HepG2 (cell line): ENCODE results near the gene CASKIN1. TPM values are rescaled to one million over a fixed set of nuclear protein-coding genes. Genes with fewer than 3 reads are reported as not detected.

Source experiments
- ATAC-seq: fragments of 200-7000 bp; cut with Tn5 transposase; 3 replicates; pipeline ENCODE4 v1.9.1; 2020; ENCODE audit warnings: mild to moderate bottlenecking, moderate library complexity
- BruUV-seq: library from RNA; stranded (reverse); fragments of 400-500 nt; replicated peaks from 2 replicates; lab custom pipeline; 2021; lab: Mats Ljungman, UMichigan
- CTCF ChIA-PET: fragments of 300-600 bp; formaldehyde crosslinking; extraction: SDS; loops from one replicate; lab custom pipeline; 2021; ENCODE audit warnings: low total read pairs, inconsistent platforms, low intra/inter-chr PET ratio; lab: Yijun Ruan, JAX
- POLR2A ChIA-PET: fragments of 350-600 bp; sonication (Branson Sonifier 250); formaldehyde crosslinking; loops from one replicate; lab custom pipeline; 2020; ENCODE audit warnings: antibody characterized with exemption, inconsistent platforms; lab: Yijun Ruan, JAX
- DNase-seq: peaks from one replicate; pipeline ENCODE4 v3.0.0-alpha.2; 2015; ENCODE audit warnings: low spot score
- FAIRE-seq: peaks from 3 replicates; lab custom pipeline; 2011; peaks lifted over from hg19 to GRCh38; lab: Jason Lieb, UNC
- H2AFZ ChIP-seq: one replicate; pipeline ENCODE4 v1.6.1; 2011; ENCODE audit warnings: low read length, inconsistent platforms
- H3K27ac ChIP-seq: fragments of 300-600 bp; 3 replicates; pipeline ENCODE4 v1.8.0; 2011; ENCODE audit warnings: mixed run types, mild to moderate bottlenecking, mixed read lengths, low read length, inconsistent platforms; ENCODE audit not compliant: insufficient read depth; ENCODE audit errors: extremely low read length
- H3K27me3 ChIP-seq, 2 experiments: fragments of 200-600 bp in 1 of 2; 2 replicates in 1 of 2; 3 replicates in 1 of 2; pipeline versions ENCODE4 v1.6.0 to v1.8.0; 2011; ENCODE audit warnings: low read length in 2 of 2, mild to moderate bottlenecking in 2 of 2, moderate library complexity in 2 of 2, inconsistent platforms in 1 of 2; ENCODE audit not compliant: insufficient read depth in 2 of 2, control insufficient read depth in 1 of 2
- H3K36me3 ChIP-seq, 2 experiments: fragments of 200-600 bp in 1 of 2; replicated peaks in 1 of 2; 2 replicates in 1 of 2; 3 replicates in 1 of 2; pipeline versions ENCODE4 v1.5.1 to v1.8.0; 2011; ENCODE audit warnings: low read length in 2 of 2, inconsistent platforms in 1 of 2; ENCODE audit not compliant: insufficient read depth in 2 of 2, control insufficient read depth in 1 of 2
- H3K4me1 ChIP-seq: 2 replicates; pipeline ENCODE4 v1.5.1; 2012; ENCODE audit warnings: low read length, inconsistent platforms; ENCODE audit not compliant: insufficient read depth
- H3K4me2 ChIP-seq: 2 replicates; pipeline ENCODE4 v1.6.0; 2011; ENCODE audit warnings: low read depth, low read length, inconsistent platforms
- H3K4me3 ChIP-seq, 3 experiments: fragments of 200-600 bp in 1 of 3; sonication (generic), shearing (Covaris generic) in 1 of 3; replicated peaks in 1 of 3; 2 replicates each; pipeline ENCODE4 v1.5.1; 2011 to 2016; ENCODE audit warnings: low read length in 3 of 3, inconsistent platforms in 2 of 3, low read depth in 2 of 3, mild to moderate bottlenecking in 2 of 3, control low read depth in 1 of 3, mixed read lengths in 1 of 3; ENCODE audit not compliant: insufficient read depth in 1 of 3
- H3K79me2 ChIP-seq: one replicate; pipeline ENCODE4 v1.6.1; 2011; ENCODE audit warnings: low read length, inconsistent platforms; ENCODE audit not compliant: insufficient read depth
- H3K9ac ChIP-seq: 2 replicates; pipeline ENCODE4 v1.6.0; 2011; ENCODE audit warnings: mild to moderate bottlenecking, low read depth, low read length, inconsistent platforms; ENCODE audit not compliant: insufficient read depth
- H3K9me3 ChIP-seq: 2 replicates; pipeline ENCODE4 v1.5.1; 2012; ENCODE audit warnings: mild to moderate bottlenecking, low read length
- H4K20me1 ChIP-seq: 2 replicates; pipeline ENCODE4 v1.6.0; 2011; ENCODE audit warnings: inconsistent platforms, mild to moderate bottlenecking, low read length, moderate library complexity; ENCODE audit not compliant: insufficient read depth
- BRD4 ChIP-seq: sonication (generic); formaldehyde crosslinking; IDR thresholded peaks from 2 replicates; pipeline ENCODE4 v1.4.0; 2020; ENCODE audit warnings: missing genetic modification reagents
- IKZF4 ChIP-seq: sonication (generic); formaldehyde crosslinking; IDR thresholded peaks from 2 replicates; pipeline ENCODE4 v1.5.1; 2020; ENCODE audit warnings: borderline replicate concordance, mild to moderate bottlenecking, low read depth, missing genetic modification reagents; ENCODE audit errors: not compliant biosample characterization
- IRX3 ChIP-seq: sonication (generic); formaldehyde crosslinking; IDR thresholded peaks from 2 replicates; pipeline ENCODE4 v1.8.1; 2023; ENCODE audit warnings: mild to moderate bottlenecking, low read depth, missing genetic modification reagents, borderline replicate concordance
- MEIS2 ChIP-seq: sonication (generic); formaldehyde crosslinking; IDR thresholded peaks from 2 replicates; pipeline ENCODE4 v1.9.0; 2021; ENCODE audit warnings: mild to moderate bottlenecking, missing genetic modification reagents
- PCBP1 ChIP-seq: fragments of 200-400 bp; formaldehyde crosslinking; IDR thresholded peaks from 2 replicates; pipeline ENCODE4 v1.6.1; 2017; ENCODE audit warnings: mild to moderate bottlenecking, low read depth, low read length, borderline replicate concordance
- POLR2A ChIP-seq, 2 experiments: IDR thresholded peaks; 2 replicates each; pipeline ENCODE4 v1.6.1; 2011; ENCODE audit warnings: low read depth in 2 of 2, low read length in 2 of 2, mild to moderate bottlenecking in 1 of 2, moderate library complexity in 1 of 2; ENCODE audit not compliant: insufficient read depth in 1 of 2
- RAD21 ChIP-seq: fragments of 450-650 bp; formaldehyde crosslinking; IDR thresholded peaks from 2 replicates; pipeline ENCODE4 v1.5.0; 2020; ENCODE audit warnings: mild to moderate bottlenecking
- RBFOX2 ChIP-seq: fragments of 200-400 bp; formaldehyde crosslinking; IDR thresholded peaks from 2 replicates; pipeline ENCODE4 v1.6.1; 2017; ENCODE audit warnings: low read depth, mild to moderate bottlenecking, low read length
- ZNF121 ChIP-seq: sonication (generic); formaldehyde crosslinking; IDR thresholded peaks from 2 replicates; pipeline ENCODE4 v1.5.0; 2020; ENCODE audit warnings: mild to moderate bottlenecking, missing genetic modification reagents
- ZNF616 ChIP-seq: sonication (generic); formaldehyde crosslinking; IDR thresholded peaks from 2 replicates; pipeline ENCODE4 v1.5.0; 2020; ENCODE audit warnings: low read depth, mild to moderate bottlenecking, missing genetic modification reagents
- ZNF784 ChIP-seq: sonication (generic); formaldehyde crosslinking; IDR thresholded peaks from 2 replicates; pipeline ENCODE4 v1.5.1; 2020; ENCODE audit warnings: missing genetic modification reagents, mild to moderate bottlenecking, borderline replicate concordance
- WGBS: methylation state at CpG from one replicate; pipeline ENCODE4 v1.1.6; 2017; ENCODE audit warnings: low lambda C conversion rate; 5-methylcytosine and 5-hydroxymethylcytosine counted together
- in situ Hi-C: cut with HindIII; loops from 2 replicates; pipeline ENCODE4 v1.10.0; 2017; ENCODE audit warnings: low pct_unique_long_range_greater_than_20kb; ENCODE audit not compliant: extremely low pct_ligation_motif_present
- intact Hi-C: fragments of 100-400 bp; cut with micrococcal nuclease; formaldehyde crosslinking; loops from one replicate; pipeline ENCODE4 v1.10.0; 2022; ENCODE audit not compliant: unreplicated experiment
- polyA plus RNA-seq, 8 experiments: library from polyadenylated mRNA; depleted of rRNA in 3 of 8; stranded (reverse) in 7 of 8; unstranded in 1 of 8; fragments of >200 nt; fragmentation: Illumina TruSeq in 4 of 8; extraction: Trizol in 4 of 8; gene quantifications; 2 replicates each; pipeline versions ENCODE4 v1.2.1 to v1.2.3, GENCODE V29; 2011 to 2016; ENCODE audit warnings: low read depth in 4 of 8, missing spikeins in 1 of 8, mixed read lengths in 1 of 8; ENCODE audit not compliant: insufficient read depth in 1 of 8
- total RNA-seq, 5 experiments: library from RNA; depleted of rRNA; stranded (reverse); fragments of >200 nt; fragmentation: Illumina TruSeq; extraction: Trizol; gene quantifications; 2 replicates each; pipeline ENCODE4 v1.2.3, GENCODE V29; 2016; ENCODE audit warnings: low read depth in 1 of 5
- TF ChIP-seq, protein P1 (sequence below): IDR thresholded peaks from 2 replicates; pipeline ENCODE4 v1.6.1; 2016; ENCODE audit warnings: low read depth

The CASKIN1 gene
- total and polyA plus RNA-seq, 2 of the 13 experiments (the other 11 are each of a cell fraction or from before 2014, with no cell fraction given), result 1.2 to 2.2 TPM

GRCh38 chr16:2214719-2214968, 18.2 kb upstream of the CASKIN1 start, which contains the start of gene PGP:
Gene PGP, minus strand, starts transcription at chr16:2214840. Its CDS starts 63 bp downstream, at chr16:2214777.
- CTCF ChIA-PET, result no interaction called here
- BruUV-seq, result no TSS peak
- POLR2A ChIA-PET, result interaction anchor here (0.5 to 3.0 kb wide), 16 partner anchors 9 to 374 kb away, joined by 3 to 26 read pairs (median 4); partner anchors contain the start of genes ATP6V0C, E4F1, ECI1 and MLST8

GRCh38 chr16:2213817-2214718, 17.7 kb upstream of the CASKIN1 start:
- no peak overlapping the region for H2AFZ ChIP-seq
- peak overlapping the region; percentile 95 for H3K9ac ChIP-seq
- intact Hi-C loops (no loop called here), in situ Hi-C loops (no loop called here)
- H3K4me2 ChIP-seq, result peak overlapping the region; percentile 95
- 3% methylated on average over 17 of the region's 98 CpGs for WGBS
- peak overlapping the region; percentile 63 to 89 (median 69) for H3K4me3 ChIP-seq
- no TSS peak for BruUV-seq
- POLR2A ChIA-PET, result interaction anchor here (0.5 to 3.0 kb wide), 16 partner anchors 9 to 375 kb away, joined by 3 to 26 read pairs (median 4); partner anchors contain the start of genes ATP6V0C, E4F1, ECI1 and MLST8
- H3K4me1 ChIP-seq, result peaks cover 65% of the 10 kb centered on the region
- 0 out of 2 replicates have a peak, but pooled peaks cover 3% of the 10 kb centered on the region for H4K20me1 ChIP-seq
- FAIRE-seq (no peak), DNase-seq (no peak), ATAC-seq (no peak)
- H3K79me2 ChIP-seq, result peaks cover 20% of the 10 kb centered on the region
- no peaks in the 10 kb centered on the region for H3K9me3 ChIP-seq
- H3K27me3 ChIP-seq, result no peaks in the 10 kb centered on the region; a peak in 1 of 5 replicates
- peaks cover 2 to 7% of the 10 kb centered on the region in 2 experiments; a peak in 2 of 5 replicates for H3K36me3 ChIP-seq
- CTCF ChIA-PET, result no interaction called here
- peak overlapping the region; percentile 85 for H3K27ac ChIP-seq
- TF ChIP-seq, protein P1, sequence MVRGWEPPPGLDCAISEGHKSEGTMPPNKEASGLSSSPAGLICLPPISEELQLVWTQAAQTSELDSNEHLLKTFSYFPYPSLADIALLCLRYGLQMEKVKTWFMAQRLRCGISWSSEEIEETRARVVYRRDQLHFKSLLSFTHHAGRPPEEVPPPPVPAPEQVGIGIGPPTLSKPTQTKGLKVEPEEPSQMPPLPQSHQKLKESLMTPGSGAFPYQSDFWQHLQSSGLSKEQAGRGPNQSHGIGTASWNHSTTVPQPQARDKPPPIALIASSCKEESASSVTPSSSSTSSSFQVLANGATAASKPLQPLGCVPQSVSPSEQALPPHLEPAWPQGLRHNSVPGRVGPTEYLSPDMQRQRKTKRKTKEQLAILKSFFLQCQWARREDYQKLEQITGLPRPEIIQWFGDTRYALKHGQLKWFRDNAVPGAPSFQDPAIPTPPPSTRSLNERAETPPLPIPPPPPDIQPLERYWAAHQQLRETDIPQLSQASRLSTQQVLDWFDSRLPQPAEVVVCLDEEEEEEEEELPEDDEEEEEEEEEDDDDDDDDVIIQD (CRISPR knock-in tag), result no peak
- peak; percentile 78; the same call in 1 of the 2 replicates for TF ChIP-seq ZNF784
- TF ChIP-seq MEIS2 (CRISPR knock-in tag), result peak; percentile 31; the same call in 1 of the 2 replicates
- peak; percentile 44; the same call in 1 of the 2 replicates for TF ChIP-seq RAD21
- 0 out of 2 replicates have a peak, but pooled peaks have one; percentile 10 for TF ChIP-seq IRX3 (CRISPR knock-in tag)
- peak; percentile 56 for TF ChIP-seq IKZF4 (CRISPR knock-in tag)
- 0 out of 2 replicates have a peak, but pooled peaks have one; percentile 5 for TF ChIP-seq ZNF616 (CRISPR knock-in tag)
- peak; percentile 37; the same call in 1 of the 2 replicates for TF ChIP-seq RBFOX2
- 0 out of 2 replicates have a peak, but pooled peaks have one; percentile 47 for TF ChIP-seq BRD4 (CRISPR knock-in tag)

More at GRCh38 chr16:2214719-2214968, 18.2 kb upstream of the CASKIN1 start, which contains the start of gene PGP:
- TF ChIP-seq ZNF121 (no peak), POLR2A (IDR thresholded peaks at IDR 0.05; ENCODE audit: insufficient read depth in 1 of 2, low read depth in 2 of 2, low read length in 2 of 2) (peak in 1 of 2 experiments; percentile 37; a peak in 1 of 4 replicates), PCBP1 (peak; percentile 81; the same call in 1 of the 2 replicates)
- TF ChIP-seq, all 625 proteins: peak for 2
- intact Hi-C loops, result no loop called here
- Histone ChIP-seq H3K4me1 (peaks cover 64% of the 10 kb centered on the region), H3K36me3 (peaks cover 2 to 7% of the 10 kb centered on the region in 2 experiments; a peak in 2 of 5 replicates), H4K20me1 (0 out of 2 replicates have a peak, but pooled peaks cover 3% of the 10 kb centered on the region), H3K27ac (peak within 1 kb of the TSS; percentile 92), H3K27me3 (no peaks in the 10 kb centered on the region; a peak in 1 of 5 replicates), H2AFZ (no peak within 1 kb of the TSS), H3K4me3 (peak within 1 kb of the TSS; percentile 63 to 89 (median 78)), H3K9me3 (no peaks in the 10 kb centered on the region), H3K4me2 (peak within 1 kb of the TSS; percentile 95), H3K79me2 (peaks cover 20% of the 10 kb centered on the region), H3K9ac (peak within 1 kb of the TSS; percentile 95)
- WGBS, result 0% methylated on average over 3 of the region's 48 CpGs
- peak; percentile 78; the same call in 2 of the 3 replicates for ATAC-seq
- no peak for DNase-seq
- in situ Hi-C loops, result no loop called here
- no peak for FAIRE-seq
